Trophoblast cell (in vitro differentiated cells and primary cell): Measurements from ENCODE around the gene TKTL1.
A peak's percentile ranks its signal among the peaks of the same experiment; 100 is the strongest.

Experiments
- DNase-seq, 2 donors: peaks; one replicate each; pipeline ENCODE4 v3.0.0-alpha.2; 2016
- H2AFZ ChIP-seq: 2 replicates; pipeline ENCODE4 v1.6.1; 2013; ENCODE audit warnings: low read length, moderate library complexity, mild to moderate bottlenecking; ENCODE audit not compliant: insufficient read depth, poor library complexity
- H2AK5ac ChIP-seq: 2 replicates; pipeline ENCODE4 v1.6.1; 2013; ENCODE audit warnings: mild to moderate bottlenecking, low read length
- H2BK120ac ChIP-seq: 2 replicates; pipeline ENCODE4 v1.6.1; 2013; ENCODE audit warnings: low read length, mild to moderate bottlenecking, moderate library complexity; ENCODE audit not compliant: insufficient read depth, poor library complexity
- H2BK12ac ChIP-seq: 2 replicates; pipeline ENCODE4 v1.6.1; 2013; ENCODE audit warnings: mild to moderate bottlenecking, low read length, moderate library complexity
- H2BK5ac ChIP-seq: 2 replicates; pipeline ENCODE4 v1.6.1; 2013; ENCODE audit warnings: low read length, low read depth, moderate library complexity, mild to moderate bottlenecking; ENCODE audit not compliant: poor library complexity
- H3K14ac ChIP-seq: 2 replicates; pipeline ENCODE4 v1.6.1; 2013; ENCODE audit warnings: mild to moderate bottlenecking, low read length
- H3K18ac ChIP-seq: 2 replicates; pipeline ENCODE4 v1.6.1; 2013; ENCODE audit warnings: mild to moderate bottlenecking, low read length
- H3K23ac ChIP-seq: 2 replicates; pipeline ENCODE4 v1.6.1; 2013; ENCODE audit warnings: low read length
- H3K27ac ChIP-seq: 2 replicates; pipeline ENCODE4 v1.5.1; 2013; ENCODE audit warnings: low read depth, mild to moderate bottlenecking, inconsistent platforms, low read length, moderate library complexity
- H3K27me3 ChIP-seq: 2 replicates; pipeline ENCODE4 v1.6.1; 2013; ENCODE audit warnings: inconsistent platforms, mild to moderate bottlenecking, low read length, moderate library complexity; ENCODE audit not compliant: insufficient read depth
- H3K36me3 ChIP-seq, 2 experiments: 1 replicate in 1 of 2; 2 replicates in 1 of 2; pipeline ENCODE4 v1.6.1; 2013; ENCODE audit warnings: low read length in 2 of 2, mild to moderate bottlenecking in 2 of 2, moderate library complexity in 1 of 2; ENCODE audit not compliant: insufficient read depth in 2 of 2, control insufficient read depth in 1 of 2
- H3K4ac ChIP-seq: 2 replicates; pipeline ENCODE4 v1.6.1; 2013; ENCODE audit warnings: low read depth, mild to moderate bottlenecking, low read length, moderate library complexity
- H3K4me1 ChIP-seq, 2 experiments: 1 replicate in 1 of 2; 2 replicates in 1 of 2; pipeline ENCODE4 v1.6.1; 2013; ENCODE audit warnings: low read length in 2 of 2, mild to moderate bottlenecking in 2 of 2, moderate library complexity in 1 of 2; ENCODE audit not compliant: insufficient read depth in 2 of 2, control insufficient read depth in 1 of 2
- H3K4me2 ChIP-seq: 2 replicates; pipeline ENCODE4 v1.6.1; 2013; ENCODE audit warnings: inconsistent platforms, mild to moderate bottlenecking, low read length, moderate library complexity
- H3K4me3 ChIP-seq: 2 replicates; pipeline ENCODE4 v1.5.1; 2013; ENCODE audit warnings: mild to moderate bottlenecking, low read depth, low read length, inconsistent platforms
- H3K79me1 ChIP-seq: one replicate; pipeline ENCODE4 v1.6.1; 2013; ENCODE audit warnings: low read length
- H3K79me2 ChIP-seq: 2 replicates; pipeline ENCODE4 v1.6.1; 2013; ENCODE audit warnings: low read length, mild to moderate bottlenecking; ENCODE audit not compliant: control insufficient read depth, insufficient read depth, poor library complexity
- H3K9ac ChIP-seq: 2 replicates; pipeline ENCODE4 v1.6.1; 2013; ENCODE audit warnings: mild to moderate bottlenecking, low read length
- H3K9me3 ChIP-seq: 2 replicates; pipeline ENCODE4 v1.6.1; 2013; ENCODE audit warnings: low read depth, mild to moderate bottlenecking, control low read depth, inconsistent platforms, low read length; ENCODE audit not compliant: insufficient read depth
- H4K12ac ChIP-seq: 2 replicates; pipeline ENCODE4 v1.6.1; 2013; ENCODE audit warnings: low read depth, mild to moderate bottlenecking, low read length, moderate library complexity
- H4K8ac ChIP-seq: 2 replicates; pipeline ENCODE4 v1.6.1; 2013; ENCODE audit warnings: low read depth, mild to moderate bottlenecking, low read length, moderate library complexity
- H4K91ac ChIP-seq: one replicate; pipeline ENCODE4 v1.6.1; 2013; ENCODE audit warnings: low read depth, mild to moderate bottlenecking, low read length, moderate library complexity
- WGBS: extraction: QIAGEN DNeasy Blood & Tissue Kit; methylation state at CpG from one replicate; pipeline ENCODE4 v1.1.7; 2013; ENCODE audit warnings: missing lambda C conversion rate; ENCODE audit not compliant: insufficient read length, insufficient coverage; ENCODE audit errors: extremely low coverage; 5-methylcytosine and 5-hydroxymethylcytosine counted together

Gene TKTL1

DNA sequence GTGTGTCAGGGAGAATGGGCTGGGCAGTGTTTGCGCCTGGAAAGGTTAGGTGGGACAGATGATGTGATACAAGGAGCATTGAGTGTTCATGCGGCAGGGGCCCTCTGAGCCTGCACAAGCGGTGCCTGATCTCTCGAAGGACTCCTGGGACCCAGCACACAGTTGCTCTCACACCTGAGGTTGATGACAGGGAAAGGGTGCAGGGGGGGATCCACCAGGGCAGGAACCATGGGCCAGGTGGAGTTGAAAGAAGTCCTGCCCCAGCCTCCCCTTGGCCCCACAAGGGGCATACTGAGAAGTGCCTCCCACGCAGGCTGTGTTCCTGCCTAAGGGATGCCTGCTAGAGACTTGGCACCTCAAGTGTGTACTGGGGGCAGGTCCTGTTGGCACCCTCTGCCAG lies 33.1 kb downstream of the TKTL1 start:
- Histone ChIP-seq H3K27ac (no peak overlapping the region), H2BK5ac (no peak overlapping the region), H3K79me2 (no peaks in the 10 kb centered on the region), H3K14ac (no peak overlapping the region), H2BK120ac (no peak overlapping the region), H3K4me2 (no peak overlapping the region), H3K4me3 (no peak overlapping the region), H2AFZ (no peak overlapping the region), H2AK5ac (no peak overlapping the region), H3K79me1 (no peaks in the 10 kb centered on the region), H4K8ac (no peak overlapping the region), H3K4me1 (no peaks in the 10 kb centered on the region), H4K12ac (no peak overlapping the region), H3K9me3 (no peaks in the 10 kb centered on the region), H2BK12ac (no peak overlapping the region), H3K18ac (no peak overlapping the region), H3K23ac (no peak overlapping the region), H3K9ac (no peak overlapping the region), H3K4ac (no peak overlapping the region), H3K27me3 (peaks cover 3% of the 10 kb centered on the region), H3K36me3 (no peaks in the 10 kb centered on the region), H4K91ac (no peak overlapping the region)
- no CpG with 5 or more reads among the region's 5 CpGs for WGBS
- no peak for DNase-seq

DNA sequence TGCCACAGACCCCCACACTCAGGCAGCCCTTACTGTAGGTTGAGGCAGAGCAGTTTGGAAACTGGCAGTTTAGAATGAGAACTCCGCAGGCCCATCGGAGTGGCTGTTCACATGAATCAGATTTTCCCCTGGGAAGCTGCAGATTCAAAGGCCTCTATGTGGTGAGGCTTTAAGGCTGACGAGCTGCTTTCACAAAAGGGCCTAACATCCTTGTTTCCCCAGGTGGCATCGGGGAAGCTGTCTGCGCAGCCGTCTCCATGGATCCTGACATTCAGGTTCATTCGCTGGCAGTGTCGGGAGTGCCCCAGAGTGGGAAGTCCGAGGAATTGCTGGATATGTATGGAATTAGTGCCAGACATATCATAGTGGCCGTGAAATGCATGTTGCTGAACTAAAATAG lies 33.7 kb downstream of the TKTL1 start:
- H3K79me2 ChIP-seq = no peaks in the 10 kb centered on the region
- no peaks in the 10 kb centered on the region for H3K79me1 ChIP-seq
- no peak overlapping the region for H3K27ac ChIP-seq
- H3K4me3 ChIP-seq = no peak overlapping the region
- H2BK12ac ChIP-seq = no peak overlapping the region
- no peak overlapping the region for H4K8ac ChIP-seq
- no peak overlapping the region for H2BK120ac ChIP-seq
- no peak overlapping the region for H3K23ac ChIP-seq
- no peak overlapping the region for H3K4me2 ChIP-seq
- no peak overlapping the region for H3K18ac ChIP-seq
- H3K36me3 ChIP-seq = no peaks in the 10 kb centered on the region
- no peak overlapping the region for H4K91ac ChIP-seq
- peaks cover 3% of the 10 kb centered on the region for H3K27me3 ChIP-seq
- no peaks in the 10 kb centered on the region for H3K9me3 ChIP-seq
- H2BK5ac ChIP-seq = no peak overlapping the region
- peak in 1 of 2 donors; percentile 12 for DNase-seq
- H3K14ac ChIP-seq = no peak overlapping the region
- H2AFZ ChIP-seq = no peak overlapping the region
- no peak overlapping the region for H3K9ac ChIP-seq
- no peaks in the 10 kb centered on the region for H3K4me1 ChIP-seq
- no peak overlapping the region for H4K12ac ChIP-seq
- WGBS = no CpG with 5 or more reads among the region's 10 CpGs
- H3K4ac ChIP-seq = no peak overlapping the region
- H2AK5ac ChIP-seq = no peak overlapping the region

DNA sequence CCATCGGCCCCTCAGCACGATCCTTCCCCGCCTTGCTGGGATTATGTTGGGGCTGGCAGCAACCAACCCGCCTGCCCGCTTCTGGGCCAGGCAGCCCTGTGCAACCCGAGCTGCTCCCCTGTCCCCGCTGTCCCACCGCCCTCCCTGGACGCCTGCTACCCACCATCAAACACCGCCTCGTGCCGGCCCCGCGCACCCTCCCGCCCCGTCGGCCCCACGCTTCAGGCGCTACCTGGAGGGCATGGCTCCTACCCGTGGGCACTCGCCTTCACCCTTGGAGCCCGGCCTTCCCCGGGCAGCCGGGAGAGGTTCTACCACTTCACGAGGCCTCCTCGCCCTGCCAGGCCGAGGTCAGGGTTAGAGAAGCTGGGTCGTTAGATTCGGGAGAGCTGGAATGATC lies 37.0 kb downstream of the TKTL1 start:
- Histone ChIP-seq H2BK5ac (no peak overlapping the region), H3K79me2 (no peaks in the 10 kb centered on the region), H3K36me3 (no peaks in the 10 kb centered on the region), H4K8ac (no peak overlapping the region), H2AFZ (no peak overlapping the region), H4K12ac (no peak overlapping the region), H4K91ac (no peak overlapping the region), H3K9ac (no peak overlapping the region), H3K27me3 (no peaks in the 10 kb centered on the region), H3K4me3 (no peak overlapping the region), H3K27ac (no peak overlapping the region), H3K4me2 (no peak overlapping the region), H3K9me3 (no peaks in the 10 kb centered on the region), H2BK12ac (no peak overlapping the region), H3K14ac (no peak overlapping the region), H2BK120ac (no peak overlapping the region), H3K4me1 (no peaks in the 10 kb centered on the region), H3K23ac (no peak overlapping the region), H3K79me1 (no peaks in the 10 kb centered on the region), H3K4ac (no peak overlapping the region), H3K18ac (no peak overlapping the region), H2AK5ac (no peak overlapping the region)
- DNase-seq = no peak
- no CpG with 5 or more reads among the region's 29 CpGs for WGBS

DNA sequence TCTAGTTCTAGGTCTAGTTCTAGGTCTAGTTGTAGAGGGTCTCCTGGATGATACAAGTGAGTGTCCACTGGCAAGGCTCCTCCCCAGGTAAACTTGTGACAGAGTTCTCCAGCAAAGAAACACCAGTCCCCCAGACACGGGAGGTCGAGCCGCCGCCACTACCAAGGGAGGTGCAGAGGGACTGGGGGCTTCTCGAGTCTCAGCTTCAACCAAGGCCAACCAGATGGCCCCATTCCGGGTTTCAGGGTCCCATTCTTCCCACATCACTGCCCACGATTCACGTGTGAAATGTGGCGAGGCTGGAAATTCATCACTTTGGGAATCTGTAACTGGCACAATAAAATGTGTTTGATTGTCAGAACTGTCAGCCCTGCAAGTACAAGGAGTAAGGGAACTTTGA lies 37.5 kb downstream of the TKTL1 start:
- no peaks in the 10 kb centered on the region for H3K9me3 ChIP-seq
- DNase-seq = no peak

More for the DNA sequence above, 37.5 kb downstream of the TKTL1 start:
- Histone ChIP-seq H3K36me3 (no peaks in the 10 kb centered on the region), H4K91ac (no peak overlapping the region), H3K23ac (no peak overlapping the region), H3K14ac (no peak overlapping the region), H3K79me1 (no peaks in the 10 kb centered on the region), H4K12ac (no peak overlapping the region), H3K4me1 (no peaks in the 10 kb centered on the region), H3K4me2 (no peak overlapping the region), H4K8ac (no peak overlapping the region), H2AFZ (no peak overlapping the region), H3K18ac (no peak overlapping the region), H2BK12ac (no peak overlapping the region), H2BK5ac (no peak overlapping the region), H3K27ac (no peak overlapping the region), H2AK5ac (no peak overlapping the region), H3K27me3 (no peaks in the 10 kb centered on the region), H3K4ac (no peak overlapping the region), H3K9ac (no peak overlapping the region), H3K4me3 (no peak overlapping the region), H2BK120ac (no peak overlapping the region), H3K79me2 (no peaks in the 10 kb centered on the region)
- WGBS = no CpG with 5 or more reads among the region's 9 CpGs
